C4-2B (cell line): ENCODE results near the gene SLC15A2.

Source experiments
- ZFX ChIP-seq: fragments of 450-650 bp; IDR thresholded peaks from 2 replicates; pipeline ENCODE4 v1.6.1; 2017
- TF ChIP-seq, protein P1 (sequence below): fragments of 450-650 bp; conservative IDR thresholded peaks from 2 replicates; pipeline ENCODE4 v1.5.1; 2017; ENCODE audit warnings: mild to moderate bottlenecking

DNA sequence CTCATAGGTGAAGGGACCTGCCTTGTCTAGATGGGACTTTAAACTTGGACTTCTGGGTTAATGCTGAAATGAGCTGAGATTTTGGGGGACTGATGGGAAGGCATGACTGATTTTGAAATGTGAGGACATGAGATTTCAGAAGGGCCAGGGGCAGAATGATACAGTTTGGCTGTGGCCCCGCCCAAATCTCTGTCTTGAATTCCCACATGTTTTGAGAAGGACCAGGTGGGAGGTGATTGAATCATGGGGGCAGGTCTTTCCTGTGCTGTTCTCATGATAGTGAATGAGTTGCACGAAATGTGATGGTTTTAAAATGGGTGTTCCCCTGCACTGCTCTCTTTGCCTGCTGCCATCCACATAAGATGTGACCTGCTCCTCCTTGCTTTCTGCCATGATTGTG, 85.0 kb downstream of the SLC15A2 start:
- TF ChIP-seq, protein P1, sequence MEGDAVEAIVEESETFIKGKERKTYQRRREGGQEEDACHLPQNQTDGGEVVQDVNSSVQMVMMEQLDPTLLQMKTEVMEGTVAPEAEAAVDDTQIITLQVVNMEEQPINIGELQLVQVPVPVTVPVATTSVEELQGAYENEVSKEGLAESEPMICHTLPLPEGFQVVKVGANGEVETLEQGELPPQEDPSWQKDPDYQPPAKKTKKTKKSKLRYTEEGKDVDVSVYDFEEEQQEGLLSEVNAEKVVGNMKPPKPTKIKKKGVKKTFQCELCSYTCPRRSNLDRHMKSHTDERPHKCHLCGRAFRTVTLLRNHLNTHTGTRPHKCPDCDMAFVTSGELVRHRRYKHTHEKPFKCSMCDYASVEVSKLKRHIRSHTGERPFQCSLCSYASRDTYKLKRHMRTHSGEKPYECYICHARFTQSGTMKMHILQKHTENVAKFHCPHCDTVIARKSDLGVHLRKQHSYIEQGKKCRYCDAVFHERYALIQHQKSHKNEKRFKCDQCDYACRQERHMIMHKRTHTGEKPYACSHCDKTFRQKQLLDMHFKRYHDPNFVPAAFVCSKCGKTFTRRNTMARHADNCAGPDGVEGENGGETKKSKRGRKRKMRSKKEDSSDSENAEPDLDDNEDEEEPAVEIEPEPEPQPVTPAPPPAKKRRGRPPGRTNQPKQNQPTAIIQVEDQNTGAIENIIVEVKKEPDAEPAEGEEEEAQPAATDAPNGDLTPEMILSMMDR = no peak
- TF ChIP-seq ZFX = no peak
